Activated CD8-positive, alpha-beta memory T cell treated with anti-CD3 and anti-CD28 coated beads for 36 hours (primary cell): Measurements from ENCODE around the gene GRB14. TPM values are rescaled to one million over a fixed set of nuclear protein-coding genes. Genes with fewer than 3 reads are reported as not detected.
"Not testable (repeated sequence)": the region's sequence is repeated elsewhere in the genome, so short reads cannot be mapped to it uniquely, and the experiment has no call there.

Source experiments
- CTCF ChIA-PET: fragments of 350-600 bp; sonication (Branson Sonifier 250); formaldehyde crosslinking; loops from one replicate; lab custom pipeline; 2021; ENCODE audit warnings: antibody characterized with exemption; lab: Charles Lee
- POLR2A ChIA-PET: fragments of 350-600 bp; sonication (Branson Sonifier 250); formaldehyde crosslinking; loops from one replicate; lab custom pipeline; 2021; ENCODE audit warnings: antibody characterized with exemption; lab: Charles Lee
- total RNA-seq, 2 experiments: library from RNA; stranded (reverse); gene quantifications; one replicate each; pipeline ENCODE4 v1.2.3, GENCODE V29; 2021

The GRB14 gene
- total RNA-seq, 2 experiments from 2014 or later, result not detected

DNA sequence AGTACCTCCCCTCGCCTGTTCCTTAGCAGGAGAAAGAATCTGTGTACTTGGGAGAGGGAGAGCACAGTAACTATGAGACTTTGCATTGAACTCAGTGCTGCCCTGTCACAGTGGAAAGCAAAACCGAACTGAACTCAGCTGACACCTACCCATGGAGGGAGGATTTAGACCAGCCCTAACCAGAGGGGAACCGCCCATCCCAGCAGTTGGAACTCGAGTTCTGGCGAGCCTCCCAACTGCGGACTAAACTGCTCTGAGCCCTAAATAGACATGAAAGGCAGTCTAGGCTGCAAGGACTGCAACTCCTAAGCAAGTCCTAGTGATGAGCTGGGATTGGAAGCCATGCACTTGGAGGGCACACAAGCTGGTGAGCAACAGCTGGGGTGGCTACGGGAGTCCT is 110.4 kb downstream of the GRB14 start:
- ChIA-PET CTCF (no interaction called here), POLR2A (no interaction called here)

DNA sequence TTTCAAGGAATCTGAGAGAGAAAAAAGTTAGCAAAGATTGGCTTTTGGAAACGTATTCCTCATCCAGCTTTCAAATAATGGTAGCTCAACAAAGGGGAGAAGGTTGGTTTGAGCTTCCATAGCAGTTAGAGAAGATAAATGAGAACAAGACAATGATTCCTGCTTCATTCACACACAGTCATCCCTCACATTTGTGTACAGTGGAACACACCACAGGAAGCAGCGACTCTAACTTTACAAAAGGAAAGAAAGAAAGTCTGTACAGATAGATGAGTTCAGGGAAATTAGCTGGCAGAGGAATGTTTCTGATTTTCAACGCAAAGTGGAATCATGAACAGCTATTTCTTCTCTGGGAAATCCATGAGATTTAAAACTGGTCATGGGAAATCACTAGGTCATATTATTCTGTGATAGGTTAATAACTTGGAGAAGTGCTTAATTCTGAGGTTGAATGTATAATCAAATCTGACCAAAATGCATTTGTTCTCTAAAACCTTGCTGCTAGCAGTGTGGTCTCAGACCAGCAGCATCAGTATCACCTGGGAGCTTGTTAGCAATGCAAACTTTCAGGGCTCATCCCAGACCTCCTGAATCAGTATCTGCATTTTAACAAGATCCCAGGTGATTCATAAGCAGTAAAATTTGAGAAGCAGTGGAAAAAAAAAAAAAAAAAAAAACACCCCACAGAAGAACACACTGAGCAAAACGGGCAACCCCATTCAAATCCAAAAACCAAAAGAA is 112.0 kb downstream of the GRB14 start:
- ChIA-PET POLR2A (no interaction called here), CTCF (no interaction called here)

DNA sequence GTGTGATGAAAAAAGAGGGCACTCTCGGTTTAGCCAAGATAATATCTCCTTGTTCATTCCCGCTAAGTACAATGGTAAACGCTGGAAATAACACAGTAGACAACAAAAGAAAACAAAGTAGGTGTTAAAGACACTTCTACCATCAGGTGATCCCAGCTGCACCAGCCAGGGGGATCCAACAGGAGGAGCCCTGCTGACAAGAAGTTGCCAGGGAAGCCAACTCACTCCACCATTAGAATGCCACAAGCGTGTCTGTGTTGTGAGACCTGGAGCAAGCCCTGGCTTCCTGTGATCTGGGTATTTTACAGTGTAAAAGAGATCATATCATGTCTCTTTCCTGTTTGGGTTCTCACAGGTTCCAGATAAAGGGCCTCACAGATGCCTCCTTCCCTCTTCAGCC is 117.0 kb downstream of the GRB14 start:
- CTCF ChIA-PET, result no interaction called here
- POLR2A ChIA-PET, result no interaction called here

DNA sequence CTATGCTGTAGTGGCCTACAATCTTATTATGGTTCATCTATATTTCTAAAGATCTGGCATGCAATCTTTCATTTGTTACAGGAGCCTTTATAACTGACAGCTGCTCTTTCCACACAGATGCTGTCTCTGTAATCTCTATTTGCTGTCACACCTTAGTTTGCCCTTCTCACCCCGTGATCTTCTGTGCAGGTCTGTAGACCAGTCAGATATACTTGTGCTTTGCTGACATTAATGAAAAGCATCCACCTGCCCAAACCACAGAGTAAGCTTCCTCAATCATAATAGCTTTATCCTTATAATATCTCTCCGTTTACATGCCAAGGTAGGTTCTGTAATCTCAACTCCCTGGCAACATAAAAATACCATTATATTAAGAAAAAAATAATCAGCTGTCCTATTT is 122.4 kb downstream of the GRB14 start:
- POLR2A ChIA-PET, result no interaction called here
- CTCF ChIA-PET, result no interaction called here

DNA sequence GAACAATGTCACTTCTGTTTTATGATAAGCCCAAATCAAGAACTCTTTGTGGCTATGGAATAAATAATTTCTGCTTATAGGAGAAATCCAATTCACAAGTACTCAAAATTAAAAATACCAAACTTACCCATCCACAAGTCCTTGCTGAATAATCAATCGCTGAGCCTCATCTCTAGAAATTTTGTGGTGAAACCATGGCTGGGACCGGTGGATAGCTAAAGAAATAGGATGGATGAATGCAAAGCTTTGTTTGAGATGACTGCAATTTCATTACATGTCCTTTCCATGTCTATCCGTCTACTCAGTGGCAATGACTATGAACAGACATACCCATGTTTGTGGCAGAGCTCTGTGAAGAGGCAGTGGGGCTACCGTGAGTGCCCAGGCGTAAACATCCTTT is 124.4 kb downstream of the GRB14 start:
- ChIA-PET CTCF (interaction anchor here (0.6 kb wide), 1 partner anchor 270 kb away, joined by 3 read pairs; no protein-coding TSS in a partner anchor), POLR2A (no interaction called here)

DNA sequence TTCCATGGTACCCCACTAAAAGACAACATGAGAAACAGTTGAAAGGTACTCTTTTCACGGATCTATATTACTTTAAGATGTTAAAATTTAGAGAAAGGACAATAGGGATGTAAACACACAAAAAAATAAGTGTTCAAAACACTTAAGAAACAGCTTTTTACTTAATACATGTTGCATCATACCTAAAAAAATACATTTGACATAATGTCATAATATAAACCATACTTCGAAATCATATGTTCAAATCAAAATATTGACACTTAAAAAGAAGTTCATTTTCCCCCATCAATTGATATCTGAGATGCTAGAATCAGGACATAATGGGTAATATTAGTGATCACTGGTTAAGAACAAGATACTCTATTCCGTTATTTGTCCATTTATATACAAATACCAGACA is 124.9 kb downstream of the GRB14 start:
- ChIA-PET CTCF (no interaction called here), POLR2A (no interaction called here)

DNA sequence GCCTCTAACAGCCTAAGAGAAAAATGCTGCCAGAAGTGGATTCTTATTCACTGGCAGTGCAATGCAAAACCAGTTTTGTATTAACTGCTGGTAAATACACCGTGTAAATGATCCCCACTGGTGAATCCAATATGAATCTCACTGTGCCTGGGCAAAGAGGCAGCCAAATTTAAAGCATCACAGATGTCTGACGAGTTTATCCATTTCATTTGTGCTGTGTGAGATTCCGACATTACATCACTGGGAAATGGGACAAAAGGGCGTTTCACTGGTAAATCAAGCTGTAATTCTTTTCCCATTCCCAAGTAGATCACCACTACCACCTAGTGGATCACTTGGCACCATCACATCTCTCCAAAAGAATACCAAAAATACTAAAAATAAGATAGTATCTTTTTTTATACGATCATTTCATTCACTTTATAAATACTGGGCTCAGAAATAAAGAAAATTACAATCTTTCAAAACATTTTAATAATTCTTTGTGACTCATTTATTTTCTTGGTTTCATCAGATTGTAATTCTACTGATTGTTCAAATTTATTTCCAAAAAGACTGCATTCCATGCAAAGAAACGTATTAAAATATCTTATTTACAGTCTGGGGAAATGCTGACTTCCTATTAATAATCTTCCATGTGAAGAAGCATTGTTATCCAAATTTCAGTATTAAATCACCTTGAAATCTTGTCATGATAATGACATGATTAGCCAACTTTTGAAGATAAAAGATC is 125.6 kb downstream of the GRB14 start:
- ChIA-PET CTCF (no interaction called here), POLR2A (no interaction called here)

DNA sequence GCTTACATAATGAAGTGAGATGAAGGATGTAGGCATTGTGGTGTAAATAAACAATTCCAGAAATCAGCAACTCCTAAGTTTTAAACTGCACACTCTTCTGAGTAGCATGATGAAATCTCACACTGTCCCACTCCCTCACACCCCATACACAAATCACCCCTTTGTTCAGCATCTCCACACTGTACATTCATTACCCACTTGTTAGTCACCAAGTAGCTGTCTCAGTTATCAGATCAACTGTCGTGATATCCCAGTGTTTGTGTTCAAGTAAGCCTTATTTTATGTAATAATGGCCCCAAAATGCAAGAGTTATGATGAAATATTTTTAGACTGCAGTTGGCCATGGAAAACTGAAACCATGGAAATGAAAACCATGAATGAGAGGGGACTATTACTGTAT is 135.7 kb downstream of the GRB14 start:
- POLR2A ChIA-PET, result no interaction called here
- CTCF ChIA-PET, result no interaction called here

DNA sequence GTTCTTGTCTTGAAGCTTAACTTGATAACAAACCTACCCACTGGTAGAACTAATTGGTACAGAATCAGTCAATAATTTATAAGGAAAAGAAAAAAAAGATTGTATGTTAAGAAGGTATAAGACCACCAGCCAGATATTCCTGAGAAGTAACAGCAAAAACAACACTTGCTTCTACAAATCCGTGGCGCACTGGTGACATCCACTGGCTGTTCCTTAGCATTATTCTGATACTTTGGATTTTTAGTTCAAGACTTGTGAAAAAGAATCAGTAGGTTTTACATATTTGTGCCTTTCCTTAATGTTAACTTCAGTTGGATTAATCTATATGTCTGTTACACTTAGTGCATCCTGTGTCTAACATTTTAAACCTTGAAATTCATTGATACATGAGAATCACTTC is 141.8 kb downstream of the GRB14 start:
- ChIA-PET POLR2A (no interaction called here), CTCF (no interaction called here)

DNA sequence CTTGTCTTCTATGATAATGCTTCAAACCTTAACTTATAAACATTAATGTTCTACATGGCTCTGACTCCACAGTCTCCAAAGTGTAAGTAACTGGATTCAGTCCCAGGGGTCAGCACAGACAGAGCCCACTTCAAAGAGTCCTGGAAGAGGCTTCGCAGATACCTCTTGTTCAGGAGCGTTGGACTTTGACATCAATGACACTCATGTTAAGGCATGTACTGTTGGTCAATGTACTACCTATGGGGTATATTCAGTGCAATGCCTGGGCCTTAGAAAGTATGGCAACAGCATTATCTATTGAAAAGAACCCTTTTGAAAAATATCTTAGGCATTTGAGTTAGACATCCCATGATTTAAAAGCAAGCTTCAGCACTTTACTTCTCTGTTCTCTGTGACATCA is 143.1 kb downstream of the GRB14 start:
- CTCF ChIA-PET, result no interaction called here
- POLR2A ChIA-PET, result no interaction called here

DNA sequence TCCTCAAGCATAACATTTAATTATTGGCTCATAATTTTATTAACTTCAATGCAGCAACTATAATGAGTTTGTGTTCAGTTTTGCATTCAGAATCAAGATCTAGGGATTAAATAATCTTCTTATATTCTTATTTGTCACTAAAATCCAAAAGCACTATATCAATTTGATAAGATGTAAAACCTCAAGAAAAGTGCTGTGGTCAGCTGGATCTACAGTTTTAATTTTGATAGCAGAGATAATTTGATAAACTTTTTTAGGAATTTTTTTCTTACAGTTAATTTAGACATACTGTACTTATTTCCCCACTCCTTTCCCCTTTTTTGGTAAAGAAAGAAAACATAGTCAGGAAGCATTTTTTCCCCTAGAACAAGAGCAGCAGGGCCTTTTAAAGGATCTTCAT is 146.4 kb downstream of the GRB14 start:
- POLR2A ChIA-PET, result no interaction called here
- CTCF ChIA-PET, result no interaction called here

DNA sequence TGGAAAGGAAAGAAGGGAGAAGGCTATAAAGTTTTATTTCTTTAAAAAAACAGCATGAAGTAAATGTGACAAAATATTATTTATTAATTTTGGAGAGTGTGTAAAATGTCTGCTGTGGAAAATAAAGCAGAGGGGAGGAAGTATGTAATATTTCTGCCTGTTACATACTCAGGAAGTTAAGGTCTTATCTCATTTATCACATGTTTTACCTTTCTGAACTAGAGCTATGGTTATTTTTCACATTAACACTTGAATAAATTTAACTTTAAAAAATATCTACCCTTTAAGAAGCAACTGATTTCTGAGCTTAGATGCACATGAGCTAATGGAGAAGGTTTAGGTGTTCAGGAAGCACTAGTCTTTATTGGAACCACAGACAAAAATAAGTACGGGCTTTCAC is 148.3 kb downstream of the GRB14 start:
- ChIA-PET POLR2A (no interaction called here), CTCF (no interaction called here)

DNA sequence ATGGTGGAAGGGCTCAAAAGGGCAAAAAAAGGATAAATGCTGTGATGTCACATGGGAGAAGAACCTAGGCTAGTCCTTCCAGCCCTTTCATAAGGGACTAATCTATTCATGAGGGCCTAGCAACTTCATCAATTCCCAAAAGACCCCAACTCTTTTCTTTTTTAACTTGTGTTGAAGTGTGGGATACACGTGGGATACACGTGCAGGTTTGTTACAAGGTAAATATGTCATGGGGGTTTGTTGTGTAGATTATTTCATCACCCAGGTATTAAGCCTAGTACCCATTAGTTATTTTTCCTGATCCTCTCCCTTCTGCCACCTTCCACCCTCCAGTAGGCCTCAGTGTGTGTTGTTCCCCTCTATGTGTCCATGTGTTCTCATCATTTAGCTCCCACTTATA is 156.2 kb downstream of the GRB14 start:
- POLR2A ChIA-PET, CTCF ChIA-PET: not testable (repeated sequence)

DNA sequence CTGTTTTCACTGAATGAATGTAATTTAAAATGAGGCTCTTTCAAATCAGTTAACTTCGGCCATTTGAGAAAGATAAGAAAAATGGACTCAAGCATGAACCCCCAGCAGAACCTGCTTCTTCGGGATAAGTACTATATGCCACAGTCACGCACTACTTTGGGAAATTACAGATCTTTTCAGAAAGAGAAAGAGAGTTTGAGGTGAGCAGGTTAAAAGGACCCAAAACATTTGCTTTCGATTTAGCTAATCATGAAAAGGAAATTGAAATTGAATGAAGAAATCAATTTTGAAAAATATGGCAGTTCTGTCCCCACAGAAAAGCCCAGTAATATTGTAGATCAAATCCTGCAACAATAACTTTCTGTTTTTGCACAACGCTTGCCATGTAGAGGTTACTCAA is 156.9 kb downstream of the GRB14 start:
- POLR2A ChIA-PET, result no interaction called here

DNA sequence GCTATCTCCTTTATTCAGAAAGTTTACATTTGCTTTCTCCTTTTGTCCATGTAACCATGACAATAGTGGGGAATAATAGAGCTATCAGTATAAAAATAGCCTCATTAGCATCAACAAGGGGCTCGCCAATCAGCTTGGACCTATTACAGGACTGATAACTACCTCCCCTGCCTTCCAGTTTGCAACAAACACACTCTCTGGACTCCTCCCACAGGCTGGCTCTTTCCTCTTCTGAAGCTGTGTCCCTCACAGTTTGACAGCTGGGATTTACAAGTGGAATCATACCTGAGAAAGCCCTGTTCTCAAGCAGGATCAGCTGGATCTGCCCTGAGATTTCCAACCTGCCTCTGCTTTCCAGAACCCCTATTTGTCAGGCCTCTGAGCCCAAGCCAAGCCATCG is 162.5 kb downstream of the GRB14 start:
- CTCF ChIA-PET, result no interaction called here
- POLR2A ChIA-PET, result no interaction called here

More for the DNA sequence above, 156.9 kb downstream of the GRB14 start:
- CTCF ChIA-PET, result no interaction called here

DNA sequence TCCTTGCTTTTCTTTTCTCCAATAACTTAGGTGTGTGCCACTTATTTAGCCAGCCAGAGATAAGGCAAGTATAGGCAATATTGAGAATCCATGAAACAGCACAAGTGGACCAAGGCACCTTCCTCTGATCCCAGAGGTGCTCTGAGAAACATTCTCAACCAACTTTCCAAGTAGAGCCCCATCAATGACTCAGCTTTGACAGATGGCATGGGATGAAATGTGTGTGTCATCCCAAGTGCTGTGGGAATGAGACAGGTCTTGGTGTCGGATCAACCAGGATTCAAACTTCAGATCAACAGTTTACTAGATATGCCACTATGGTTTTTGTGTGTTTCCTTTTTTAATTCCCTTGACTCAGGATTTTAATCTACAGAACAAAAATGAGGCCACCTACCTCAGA is 164.0 kb downstream of the GRB14 start:
- ChIA-PET POLR2A (no interaction called here), CTCF (no interaction called here)

DNA sequence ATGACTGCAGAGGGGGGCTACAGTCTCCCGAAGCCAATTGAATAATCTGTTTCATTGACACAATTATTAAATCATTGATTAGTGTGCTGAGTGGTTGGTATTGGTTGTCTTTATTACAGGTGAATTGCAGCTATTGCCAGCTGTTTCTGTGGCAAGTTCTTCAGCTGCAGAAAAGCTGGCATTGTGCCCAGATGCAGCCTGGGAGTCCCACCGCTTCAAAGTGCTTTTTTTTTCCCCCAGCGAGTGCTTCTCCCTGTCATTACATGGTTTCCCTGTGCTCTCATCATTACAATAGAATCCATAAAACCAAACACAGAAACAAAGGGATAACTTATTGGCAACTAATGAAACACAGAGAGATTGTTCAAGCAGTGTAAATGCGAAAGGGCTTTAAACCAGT is 164.7 kb downstream of the GRB14 start:
- ChIA-PET POLR2A (no interaction called here), CTCF (no interaction called here)

DNA sequence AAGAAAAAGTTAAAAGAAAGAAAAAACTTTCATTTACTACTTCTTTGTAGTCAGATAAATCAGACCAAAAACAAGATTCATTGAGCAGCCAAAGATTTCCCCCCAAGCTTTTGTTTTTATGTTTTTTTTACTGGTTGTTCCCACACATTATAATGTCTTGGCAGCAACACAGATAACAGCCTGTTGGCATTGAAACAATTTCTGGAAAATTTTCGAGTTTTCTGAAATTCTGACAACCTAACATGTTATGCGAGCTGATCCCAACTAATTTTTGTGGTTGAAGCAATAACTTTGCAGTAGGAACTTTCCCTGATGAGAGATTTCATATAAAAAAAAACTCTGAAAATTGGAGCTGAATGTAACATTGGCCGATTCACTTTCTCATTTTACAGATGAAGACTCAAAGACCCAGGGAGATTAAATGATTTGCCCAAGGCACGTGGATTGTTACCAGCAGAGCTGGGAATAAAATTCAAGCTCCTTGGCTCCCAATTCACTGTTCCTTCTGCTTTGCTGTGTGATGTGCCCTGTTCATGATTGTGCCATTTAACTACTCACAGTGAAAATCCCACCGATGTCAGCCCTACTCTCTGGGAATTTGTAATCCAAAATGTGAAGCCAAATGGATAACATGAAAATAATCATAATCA is 167.5 kb downstream of the GRB14 start:
- ChIA-PET POLR2A (no interaction called here), CTCF (no interaction called here)

DNA sequence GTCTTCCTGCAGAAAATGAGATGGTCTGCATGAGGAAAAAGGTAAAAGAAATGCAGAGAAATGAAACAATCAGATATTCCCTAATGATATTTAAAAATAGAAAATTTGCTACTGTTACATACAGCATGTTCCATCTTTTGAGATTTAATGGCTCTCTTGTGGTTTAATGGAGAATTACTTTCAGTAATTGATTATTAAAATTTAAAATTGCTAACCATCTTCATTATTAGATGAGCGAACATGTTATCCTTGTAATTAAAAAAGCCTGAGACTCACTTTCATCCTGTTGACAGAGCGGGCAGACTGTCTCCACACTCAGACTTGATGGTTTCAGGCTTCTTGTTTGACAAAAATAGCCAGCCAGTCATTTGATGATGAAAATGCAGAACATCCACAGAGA is 171.0 kb downstream of the GRB14 start:
- POLR2A ChIA-PET, result no interaction called here

DNA sequence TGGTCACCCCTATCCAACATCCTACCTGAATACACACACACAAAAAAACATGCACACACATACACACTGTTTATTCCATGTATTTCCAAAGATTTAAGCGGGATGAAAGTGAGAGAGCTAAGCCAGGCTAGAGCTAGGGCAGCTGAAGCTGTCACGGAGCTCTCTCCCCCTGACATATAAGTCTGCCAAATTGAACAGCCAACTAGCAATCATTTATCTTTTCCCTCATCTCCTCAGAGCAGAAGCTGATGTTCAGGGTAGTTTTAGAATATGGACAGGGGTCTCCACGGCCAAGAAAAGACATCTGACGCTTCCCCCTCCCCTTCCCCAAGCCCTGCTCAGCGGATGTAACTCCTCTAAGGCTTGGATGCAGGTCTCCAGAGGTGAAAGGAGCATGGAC is 171.6 kb downstream of the GRB14 start:
- CTCF ChIA-PET, result no interaction called here

More for the DNA sequence above, 171.0 kb downstream of the GRB14 start:
- CTCF ChIA-PET, result no interaction called here

DNA sequence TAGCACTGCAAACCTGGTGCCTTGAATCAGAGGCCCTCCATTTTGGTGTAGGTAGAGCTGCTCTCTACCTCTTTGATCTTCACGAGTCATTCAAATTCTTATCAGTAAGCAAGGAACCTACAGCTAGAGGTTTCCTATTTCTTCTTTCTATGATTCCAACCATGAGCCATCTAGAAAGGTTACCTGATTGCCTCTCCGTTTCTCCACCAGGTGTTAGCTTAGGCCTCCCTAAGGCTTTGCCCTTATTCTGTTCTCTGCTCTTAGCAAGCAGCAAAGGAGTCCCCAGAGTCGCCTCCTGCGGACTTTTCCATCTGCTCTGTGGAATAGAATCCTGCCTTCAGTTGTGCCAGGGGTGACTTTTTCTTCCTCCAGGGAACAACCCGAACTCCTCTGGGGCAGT is 173.6 kb downstream of the GRB14 start:
- CTCF ChIA-PET, result no interaction called here
- POLR2A ChIA-PET, result no interaction called here

More for the DNA sequence above, 171.6 kb downstream of the GRB14 start:
- POLR2A ChIA-PET, result no interaction called here
